Kidney (tissue), 14 donors: Measurements from ENCODE around the gene CEBPG. TPM values are rescaled to one million over a fixed set of nuclear protein-coding genes. Genes with fewer than 3 reads are reported as not detected.

Source experiments
- DNase-seq, 5 donors: peaks; one replicate each; pipeline ENCODE4 v3.0.0-alpha.2; 2013 to 2020
- FAIRE-seq: peaks from 2 replicates; lab custom pipeline; 2012; peaks lifted over from hg19 to GRCh38; lab: Jason Lieb, UNC
- H3K27ac ChIP-seq, 2 donors: one replicate each; pipeline ENCODE4 v1.7.0; 2013; ENCODE audit warnings: low read depth in 2 of 2, low read length in 2 of 2, inconsistent platforms in 1 of 2
- H3K27me3 ChIP-seq: one replicate; pipeline ENCODE4 v1.7.1; 2013; ENCODE audit warnings: low read length, inconsistent platforms; ENCODE audit not compliant: control insufficient read depth, insufficient read depth
- H3K36me3 ChIP-seq, 3 donors: one replicate each; pipeline versions ENCODE4 v1.7.0 to v1.7.1; 2013; ENCODE audit warnings: low read length in 3 of 3, control low read depth in 1 of 3, inconsistent platforms in 1 of 3; ENCODE audit not compliant: insufficient read depth in 3 of 3, control insufficient read depth in 2 of 3
- H3K4me1 ChIP-seq, 3 donors: one replicate each; pipeline versions ENCODE4 v1.7.0 to v1.7.1; 2013; ENCODE audit warnings: low read length in 3 of 3, inconsistent platforms in 1 of 3, low read depth in 1 of 3; ENCODE audit not compliant: control insufficient read depth in 2 of 3, insufficient read depth in 2 of 3
- H3K4me3 ChIP-seq, 3 donors: one replicate each; pipeline versions ENCODE4 v1.7.0 to v1.8.1; 2013; ENCODE audit warnings: low read length in 3 of 3, control low read depth in 1 of 3, inconsistent platforms in 1 of 3
- H3K9ac ChIP-seq, 3 donors: one replicate each; pipeline versions ENCODE4 v1.7.0 to v1.7.1; 2013; ENCODE audit warnings: low read length in 3 of 3, control low read depth in 1 of 3, inconsistent platforms in 1 of 3
- H3K9me3 ChIP-seq, 3 donors: one replicate each; pipeline versions ENCODE4 v1.7.0 to v1.7.1; 2013; ENCODE audit warnings: low read length in 3 of 3, control low read depth in 1 of 3, inconsistent platforms in 1 of 3; ENCODE audit not compliant: control insufficient read depth in 2 of 3, insufficient read depth in 1 of 3
- intact Hi-C: fragments of 100-400 bp; cut with DNase I; formaldehyde crosslinking; loops from one replicate; pipeline ENCODE4 v1.11.1; 2022
- polyA plus RNA-seq: library from polyadenylated mRNA; stranded (reverse); fragments of 350-450 nt; fragmentation: Illumina TruSeq; extraction: RNeasy Lipid Tissue Mini Kit (QIAGEN cat#74804); gene quantifications from one replicate; pipeline ENCODE4 v1.2.3, GENCODE V29; 2014; ENCODE audit warnings: low read depth, low replicate concordance; ENCODE audit not compliant: insufficient read depth
- total RNA-seq: library from RNA; stranded (reverse); fragmentation: NEBNext Ultra II Directional; extraction: Animal tissue kit (Norgen Biotek cat#: 25700); gene quantifications from one replicate; pipeline ENCODE4 v1.2.1, GENCODE V29; 2021
- TF ChIP-seq, protein P1 (sequence below): IDR thresholded peaks from 3 replicates; pipeline ENCODE4 v1.5.1; 2012; ENCODE audit warnings: mild to moderate bottlenecking, moderate library complexity, borderline replicate concordance; ENCODE audit not compliant: insufficient read depth; ENCODE audit errors: extremely low read depth
- donor health status: control.
- donor health status: control.
- donor health status: control.
- donor health status: control.
- donor health status: control.
- donor health status: DM: yes; HTN: yes; CAD: no.
- donor health status: Normal renal cell carcinoma (clear cell type).

Gene CEBPG
- total and polyA plus RNA-seq, 2 donors from 2014 or later = 13.0 to 22.4 TPM

DNA sequence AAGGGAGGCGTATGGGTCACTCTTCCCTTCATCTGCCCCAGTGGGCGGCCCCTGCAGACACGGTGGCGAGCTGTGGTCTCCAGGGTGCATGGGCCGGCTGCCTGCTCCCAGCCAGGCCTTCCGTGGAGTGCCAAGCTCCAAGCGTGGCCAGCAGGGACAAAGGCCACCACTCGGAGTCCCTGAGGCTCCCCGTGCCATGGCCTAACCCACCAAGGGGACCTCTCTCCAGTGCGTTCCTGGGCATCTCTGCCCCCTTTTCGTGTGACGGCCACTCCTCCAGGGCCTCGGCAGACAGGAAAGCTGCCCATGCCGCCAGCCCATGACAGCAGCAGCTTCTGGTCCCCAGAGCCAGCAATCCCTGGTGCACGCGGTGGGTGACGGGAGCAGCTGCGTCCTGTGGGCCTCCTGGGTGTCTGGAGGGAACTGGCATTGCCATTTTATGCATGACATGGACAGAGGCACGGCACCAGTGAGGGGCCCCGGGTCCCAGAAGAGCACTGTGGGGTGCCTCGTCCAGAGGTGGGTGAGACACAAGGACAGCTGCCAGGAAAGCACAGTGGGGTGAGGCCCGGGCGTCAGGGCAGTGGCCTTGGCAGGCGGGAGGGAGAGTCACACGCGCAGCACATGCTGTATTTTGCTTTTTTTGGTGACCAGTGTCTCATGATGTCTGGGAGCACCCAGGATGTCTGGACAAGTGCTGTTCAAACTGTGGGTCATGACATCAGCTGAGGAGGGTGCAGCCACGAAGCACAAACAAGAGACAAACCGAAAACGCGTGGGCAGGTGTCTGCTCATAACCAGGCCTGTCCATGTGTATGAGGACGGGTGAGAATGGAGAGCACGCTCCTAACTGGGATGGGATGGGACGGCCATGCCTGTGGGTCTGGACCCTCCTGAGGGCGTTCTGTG lies 32.3 kb downstream of the CEBPG start:
- no peak overlapping the region for H3K27ac ChIP-seq
- intact Hi-C loops = loop anchor here (5.0 kb wide), 1 partner anchor 169 kb away; no protein-coding TSS in a partner anchor
- H3K9me3 ChIP-seq = no peaks in the 10 kb centered on the region
- FAIRE-seq = no peak
- peaks cover 0 to 7% (median 2%) of the 10 kb centered on the region in 3 donors for H3K36me3 ChIP-seq
- TF ChIP-seq, protein P1, sequence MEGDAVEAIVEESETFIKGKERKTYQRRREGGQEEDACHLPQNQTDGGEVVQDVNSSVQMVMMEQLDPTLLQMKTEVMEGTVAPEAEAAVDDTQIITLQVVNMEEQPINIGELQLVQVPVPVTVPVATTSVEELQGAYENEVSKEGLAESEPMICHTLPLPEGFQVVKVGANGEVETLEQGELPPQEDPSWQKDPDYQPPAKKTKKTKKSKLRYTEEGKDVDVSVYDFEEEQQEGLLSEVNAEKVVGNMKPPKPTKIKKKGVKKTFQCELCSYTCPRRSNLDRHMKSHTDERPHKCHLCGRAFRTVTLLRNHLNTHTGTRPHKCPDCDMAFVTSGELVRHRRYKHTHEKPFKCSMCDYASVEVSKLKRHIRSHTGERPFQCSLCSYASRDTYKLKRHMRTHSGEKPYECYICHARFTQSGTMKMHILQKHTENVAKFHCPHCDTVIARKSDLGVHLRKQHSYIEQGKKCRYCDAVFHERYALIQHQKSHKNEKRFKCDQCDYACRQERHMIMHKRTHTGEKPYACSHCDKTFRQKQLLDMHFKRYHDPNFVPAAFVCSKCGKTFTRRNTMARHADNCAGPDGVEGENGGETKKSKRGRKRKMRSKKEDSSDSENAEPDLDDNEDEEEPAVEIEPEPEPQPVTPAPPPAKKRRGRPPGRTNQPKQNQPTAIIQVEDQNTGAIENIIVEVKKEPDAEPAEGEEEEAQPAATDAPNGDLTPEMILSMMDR = no peak
- DNase-seq = peak in 2 of 5 donors; percentile 35 to 67
- no peaks in the 10 kb centered on the region for H3K27me3 ChIP-seq
- no peak overlapping the region for H3K4me3 ChIP-seq
- no peak overlapping the region for H3K9ac ChIP-seq
- H3K4me1 ChIP-seq = peaks cover 0 to 11% (median 3%) of the 10 kb centered on the region in 3 donors

- DNase-seq (peak; percentile 49 to 88 (median 81)), FAIRE-seq (no peak)
- H3K4me3 ChIP-seq = no peak overlapping the region
- no peak overlapping the region for H3K9ac ChIP-seq
- H3K27me3 ChIP-seq = no peaks in the 10 kb centered on the region
- TF ChIP-seq, protein P1 = peak; percentile 97
- peaks cover 0 to 3% (median 3%) of the 10 kb centered on the region in 3 donors for H3K4me1 ChIP-seq
- H3K36me3 ChIP-seq = peaks cover 0 to 14% (median 2%) of the 10 kb centered on the region in 3 donors
- H3K9me3 ChIP-seq = no peaks in the 10 kb centered on the region
- H3K27ac ChIP-seq = no peak overlapping the region
- intact Hi-C loops = loop anchor here (5.0 kb wide), 1 partner anchor 169 kb away; no protein-coding TSS in a partner anchor
Measured at GRCh38 chr19:33406521-33407139, 33.1 kb downstream of the CEBPG start.

DNA sequence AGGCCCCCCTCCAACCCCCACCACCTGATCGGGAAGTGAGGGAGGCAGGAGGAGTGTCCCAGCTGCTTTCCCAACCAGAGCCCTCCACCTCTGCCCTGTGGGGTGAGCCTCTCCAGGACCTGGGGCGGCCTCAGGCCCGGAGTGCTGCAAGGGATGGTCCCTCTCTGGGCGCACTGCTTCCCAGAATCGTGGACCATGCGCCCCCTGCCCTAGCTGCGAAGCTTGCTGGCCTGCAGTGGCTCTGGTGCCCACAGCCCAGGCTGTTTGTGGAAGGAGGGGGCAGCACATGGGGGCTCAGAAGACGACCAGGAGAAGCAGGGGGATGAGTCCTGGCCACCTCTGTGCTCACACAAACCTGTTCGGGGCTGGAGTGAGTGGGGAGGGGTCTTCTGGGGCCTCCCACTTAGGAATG lies 33.6 kb downstream of the CEBPG start:
- H3K9me3 ChIP-seq = no peaks in the 10 kb centered on the region
- peaks cover 0 to 14% (median 2%) of the 10 kb centered on the region in 3 donors for H3K36me3 ChIP-seq
- H3K9ac ChIP-seq = no peak overlapping the region
- FAIRE-seq (no peak), DNase-seq (no peak)
- H3K27ac ChIP-seq = no peak overlapping the region
- no peaks in the 10 kb centered on the region for H3K27me3 ChIP-seq
- TF ChIP-seq, protein P1 = no peak
- intact Hi-C loops = loop anchor here (5.0 kb wide), 1 partner anchor 170 kb away; no protein-coding TSS in a partner anchor
- peaks cover 0 to 3% (median 2%) of the 10 kb centered on the region in 3 donors for H3K4me1 ChIP-seq
- no peak overlapping the region for H3K4me3 ChIP-seq
